GM10266 (cell line): Measurements from ENCODE around the gene SIRPA.
"Not testable (repeated sequence)": the region's sequence is repeated elsewhere in the genome, so short reads cannot be mapped to it uniquely, and the experiment has no call there.

ENCODE experiments used
- DNase-seq: peaks from one replicate; pipeline ENCODE4 v3.0.0; 2012; ENCODE audit errors: extremely low spot score
- TF ChIP-seq, protein P1 (sequence below): IDR thresholded peaks from 2 replicates; pipeline ENCODE4 v1.5.1; 2012; ENCODE audit warnings: mild to moderate bottlenecking, low read depth; ENCODE audit not compliant: control insufficient read depth, insufficient read depth; ENCODE audit errors: missing control alignments

SIRPA gene

DNA sequence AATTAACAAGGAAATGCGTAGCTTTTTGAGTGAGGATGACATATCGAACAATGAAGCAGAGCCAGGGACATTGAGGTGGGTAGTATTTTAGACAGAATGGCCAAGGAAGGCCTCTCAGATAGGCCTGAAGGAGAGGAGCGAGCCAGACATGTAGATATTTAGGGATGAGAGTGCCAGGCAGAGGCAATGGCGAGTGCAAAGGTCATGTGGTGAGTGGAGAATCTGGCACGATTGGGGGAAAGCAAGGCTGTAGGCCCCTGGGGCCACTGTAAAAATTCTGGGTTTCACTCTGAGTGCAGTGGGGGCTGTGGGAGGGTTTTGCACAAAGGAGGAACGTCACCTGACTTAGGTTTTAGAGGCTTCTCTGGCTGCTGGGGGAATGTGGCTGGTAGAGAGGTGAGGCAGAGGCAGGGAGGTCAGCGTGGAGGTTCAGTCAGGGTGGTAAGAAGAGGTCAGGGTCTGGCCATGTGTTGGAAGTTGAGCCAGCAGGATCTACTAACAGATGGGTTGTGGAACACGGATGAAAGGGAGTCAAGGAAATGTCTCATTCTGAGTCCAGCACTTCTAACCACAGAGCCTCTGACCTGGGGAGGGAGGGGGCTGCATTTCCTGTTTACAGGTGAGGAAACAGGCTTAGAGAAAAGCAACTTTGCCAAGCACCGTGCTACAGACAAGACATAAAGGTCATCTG lies 11.3 kb downstream of the SIRPA start:
- TF ChIP-seq, protein P1, sequence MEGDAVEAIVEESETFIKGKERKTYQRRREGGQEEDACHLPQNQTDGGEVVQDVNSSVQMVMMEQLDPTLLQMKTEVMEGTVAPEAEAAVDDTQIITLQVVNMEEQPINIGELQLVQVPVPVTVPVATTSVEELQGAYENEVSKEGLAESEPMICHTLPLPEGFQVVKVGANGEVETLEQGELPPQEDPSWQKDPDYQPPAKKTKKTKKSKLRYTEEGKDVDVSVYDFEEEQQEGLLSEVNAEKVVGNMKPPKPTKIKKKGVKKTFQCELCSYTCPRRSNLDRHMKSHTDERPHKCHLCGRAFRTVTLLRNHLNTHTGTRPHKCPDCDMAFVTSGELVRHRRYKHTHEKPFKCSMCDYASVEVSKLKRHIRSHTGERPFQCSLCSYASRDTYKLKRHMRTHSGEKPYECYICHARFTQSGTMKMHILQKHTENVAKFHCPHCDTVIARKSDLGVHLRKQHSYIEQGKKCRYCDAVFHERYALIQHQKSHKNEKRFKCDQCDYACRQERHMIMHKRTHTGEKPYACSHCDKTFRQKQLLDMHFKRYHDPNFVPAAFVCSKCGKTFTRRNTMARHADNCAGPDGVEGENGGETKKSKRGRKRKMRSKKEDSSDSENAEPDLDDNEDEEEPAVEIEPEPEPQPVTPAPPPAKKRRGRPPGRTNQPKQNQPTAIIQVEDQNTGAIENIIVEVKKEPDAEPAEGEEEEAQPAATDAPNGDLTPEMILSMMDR = no peak
- DNase-seq = no peak

DNA sequence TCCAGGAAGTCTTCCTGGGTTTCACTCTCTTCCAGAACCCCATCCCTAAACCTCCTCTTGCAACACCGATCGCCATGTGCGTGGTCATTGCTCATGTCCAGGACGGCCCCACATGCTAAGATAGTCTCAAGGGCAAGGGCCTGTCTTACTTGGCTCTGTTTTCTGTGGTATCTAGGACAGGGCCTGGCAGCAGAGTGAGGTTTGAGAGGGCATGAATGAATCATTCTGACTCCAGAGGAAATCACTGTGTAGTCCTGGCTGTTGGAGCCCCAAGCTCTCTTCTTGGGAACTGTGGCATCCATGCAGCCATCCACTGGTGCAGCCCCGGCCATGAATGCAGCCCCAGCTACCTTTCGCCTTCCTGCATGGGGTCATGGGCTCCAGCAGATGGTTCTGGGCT lies 12.4 kb downstream of the SIRPA start:
- no peak for DNase-seq
- TF ChIP-seq, protein P1 = no peak

DNA sequence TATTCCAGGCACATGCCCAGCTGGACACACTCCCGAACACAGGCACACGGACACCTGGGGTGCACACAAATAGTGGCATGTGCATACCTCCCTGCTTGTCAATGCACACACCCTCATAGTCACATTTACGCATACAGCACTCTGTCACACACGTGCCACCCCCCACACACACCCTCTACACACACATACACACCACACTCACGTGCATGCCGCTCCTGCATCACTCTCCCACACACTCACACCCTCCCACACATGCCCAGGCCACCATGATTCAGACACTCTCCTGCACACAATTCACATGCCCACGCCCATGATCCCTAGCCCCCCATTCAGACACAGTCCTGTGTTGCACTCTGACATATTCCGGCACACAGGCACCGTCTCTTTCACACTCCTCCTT lies 13.0 kb downstream of the SIRPA start:
- DNase-seq = no peak
- TF ChIP-seq, protein P1 = no peak

DNA sequence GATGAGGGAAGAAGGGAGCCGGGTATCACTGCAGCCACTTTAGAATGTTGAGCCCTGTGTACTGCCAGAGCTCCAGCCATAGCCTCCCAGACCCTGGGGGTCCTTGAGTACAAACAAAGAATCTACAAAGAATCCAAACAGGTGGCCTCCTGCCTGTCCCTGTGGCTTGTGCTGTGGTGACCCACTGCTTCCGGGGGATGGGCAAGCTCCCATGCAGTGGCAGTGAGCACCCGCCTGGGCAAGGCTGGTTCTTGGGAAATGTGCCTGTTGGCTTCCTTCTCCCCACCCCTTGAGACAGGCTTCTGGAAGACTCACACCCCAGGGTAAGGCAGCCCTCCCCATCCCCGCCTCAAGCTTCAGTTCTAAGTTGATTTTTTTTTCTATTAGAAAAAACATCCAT lies 13.9 kb downstream of the SIRPA start:
- no peak for DNase-seq
- TF ChIP-seq, protein P1 = no peak

DNA sequence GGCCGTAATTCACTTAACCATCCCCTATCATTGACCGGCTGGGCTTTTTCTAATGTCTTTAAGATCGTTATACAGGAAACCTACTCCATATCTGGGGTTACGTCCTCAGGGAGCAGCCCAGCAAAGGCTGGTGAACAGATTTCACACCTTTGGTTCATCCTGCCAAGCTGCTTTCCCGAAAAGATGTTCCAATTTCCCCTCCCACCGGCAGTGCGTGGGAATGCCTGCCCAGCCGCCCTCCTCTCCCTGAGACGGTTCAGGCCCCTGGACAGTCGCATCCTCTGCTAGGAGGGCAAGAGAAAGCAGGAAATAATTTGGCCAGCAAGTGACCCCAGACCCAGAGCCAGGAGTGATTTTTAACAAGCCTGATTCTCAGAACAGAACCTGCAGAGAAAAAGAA lies 16.3 kb downstream of the SIRPA start:
- no peak for DNase-seq
- TF ChIP-seq, protein P1 = no peak

DNA sequence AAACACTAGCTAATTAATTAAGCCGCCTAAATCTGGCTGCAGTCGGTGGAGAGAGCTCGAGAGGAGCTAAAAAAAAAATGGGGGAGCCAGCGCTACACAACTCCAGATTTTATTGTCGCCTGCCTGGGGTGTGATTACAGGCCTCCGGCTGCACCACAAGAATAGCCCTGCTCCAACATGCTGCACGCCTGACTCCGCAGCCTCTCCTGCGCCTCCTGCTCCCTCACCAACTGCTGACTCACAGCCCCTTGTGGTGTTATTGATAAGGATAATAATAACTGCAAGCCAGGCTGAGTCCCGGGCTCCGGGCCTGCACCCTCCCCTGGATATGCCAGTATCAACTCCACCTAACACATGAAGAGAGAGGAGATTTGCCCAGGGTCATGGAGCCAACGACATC lies 16.8 kb downstream of the SIRPA start:
- DNase-seq = no peak
- TF ChIP-seq, protein P1 = no peak

DNA sequence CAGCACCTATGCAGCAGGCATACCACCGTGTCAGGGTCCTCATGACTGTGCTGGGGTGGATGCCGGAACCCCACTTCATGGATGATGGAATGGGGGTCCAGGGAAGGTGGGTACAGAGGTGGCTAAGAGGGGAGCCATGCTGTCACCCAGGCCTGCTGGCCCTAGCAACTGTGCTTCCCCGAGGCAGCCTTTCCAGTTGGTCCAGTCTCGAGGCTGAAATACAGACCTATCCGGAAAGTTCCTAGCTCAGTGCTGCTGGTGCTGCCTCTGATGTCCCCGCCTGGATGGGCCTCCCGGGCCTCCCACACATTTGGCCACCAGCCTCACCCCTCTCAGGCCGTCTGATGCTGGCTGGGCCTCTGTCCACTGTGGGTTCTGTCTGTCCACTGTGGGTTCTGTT lies 17.4 kb downstream of the SIRPA start:
- DNase-seq = no peak
- TF ChIP-seq, protein P1 = no peak

DNA sequence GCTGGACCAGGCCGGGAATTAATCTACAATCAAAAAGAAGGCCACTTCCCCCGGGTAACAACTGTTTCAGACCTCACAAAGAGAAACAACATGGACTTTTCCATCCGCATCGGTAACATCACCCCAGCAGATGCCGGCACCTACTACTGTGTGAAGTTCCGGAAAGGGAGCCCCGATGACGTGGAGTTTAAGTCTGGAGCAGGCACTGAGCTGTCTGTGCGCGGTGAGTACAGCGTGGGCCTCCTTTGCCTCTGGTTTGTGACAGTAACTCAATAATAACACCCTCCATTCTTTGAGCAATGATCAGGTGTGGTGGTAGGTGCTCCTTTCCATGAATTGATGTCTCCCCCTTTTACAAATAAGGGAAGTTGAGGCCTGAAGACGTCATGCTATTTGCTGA lies 20.0 kb downstream of the SIRPA start:
- DNase-seq = not testable (repeated sequence)
